ENCODE measurements around the gene PLEKHM3. TPM values are rescaled to one million over a fixed set of nuclear protein-coding genes. Genes with fewer than 3 reads are reported as not detected.

Gene PLEKHM3
- total and polyA plus RNA-seq, 2 of the 13 experiments (the other 11 are each of a cell fraction or from before 2014, with no cell fraction given) = 4.5 to 4.7 TPM

DNA sequence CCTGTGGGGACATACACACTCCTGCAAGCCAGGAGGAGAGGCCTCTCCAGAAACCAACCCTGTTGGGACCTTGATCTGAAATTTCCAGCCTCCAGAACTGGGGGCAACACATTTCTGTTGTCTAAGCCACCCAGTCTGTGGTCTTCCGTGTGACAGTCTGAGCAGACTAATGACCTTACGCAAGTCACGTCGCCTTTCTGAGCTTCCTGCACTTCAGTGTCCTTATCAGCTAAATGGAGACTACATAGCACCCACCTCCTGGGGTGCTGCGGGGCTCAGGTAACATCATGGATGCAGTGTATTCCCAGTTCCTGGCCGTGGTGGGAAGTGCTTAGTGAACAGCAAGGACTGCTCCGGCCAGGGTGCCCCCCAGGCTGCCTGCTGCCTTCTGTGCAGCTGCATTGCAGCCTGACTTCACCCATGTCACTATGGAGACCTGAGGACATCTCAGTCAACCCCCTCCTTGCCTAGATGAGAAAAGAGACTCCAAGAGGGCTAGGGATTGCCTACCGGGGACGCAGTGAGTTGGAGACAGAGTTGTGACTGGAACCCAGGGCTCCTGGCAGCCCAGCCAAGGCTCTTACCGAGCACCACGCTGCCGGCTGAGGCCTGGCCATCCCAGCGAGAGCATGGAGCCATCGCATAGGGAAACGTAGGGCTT, 194.4 kb downstream of the PLEKHM3 start (continued):
- TF ChIP-seq, protein P1, sequence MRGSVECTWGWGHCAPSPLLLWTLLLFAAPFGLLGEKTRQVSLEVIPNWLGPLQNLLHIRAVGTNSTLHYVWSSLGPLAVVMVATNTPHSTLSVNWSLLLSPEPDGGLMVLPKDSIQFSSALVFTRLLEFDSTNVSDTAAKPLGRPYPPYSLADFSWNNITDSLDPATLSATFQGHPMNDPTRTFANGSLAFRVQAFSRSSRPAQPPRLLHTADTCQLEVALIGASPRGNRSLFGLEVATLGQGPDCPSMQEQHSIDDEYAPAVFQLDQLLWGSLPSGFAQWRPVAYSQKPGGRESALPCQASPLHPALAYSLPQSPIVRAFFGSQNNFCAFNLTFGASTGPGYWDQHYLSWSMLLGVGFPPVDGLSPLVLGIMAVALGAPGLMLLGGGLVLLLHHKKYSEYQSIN (CRISPR knock-in tag; IDR thresholded peaks at IDR 0.05; ENCODE audit: borderline replicate concordance) = no peak
- TF ChIP-seq, protein P2, sequence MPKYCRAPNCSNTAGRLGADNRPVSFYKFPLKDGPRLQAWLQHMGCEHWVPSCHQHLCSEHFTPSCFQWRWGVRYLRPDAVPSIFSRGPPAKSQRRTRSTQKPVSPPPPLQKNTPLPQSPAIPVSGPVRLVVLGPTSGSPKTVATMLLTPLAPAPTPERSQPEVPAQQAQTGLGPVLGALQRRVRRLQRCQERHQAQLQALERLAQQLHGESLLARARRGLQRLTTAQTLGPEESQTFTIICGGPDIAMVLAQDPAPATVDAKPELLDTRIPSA (CRISPR knock-in tag; IDR thresholded peaks at IDR 0.05; ENCODE audit: borderline replicate concordance) = no peak
- TF ChIP-seq KMT2A (CRISPR knock-in tag; IDR thresholded peaks at IDR 0.05) (no peak), HDAC1 (CRISPR knock-in tag; IDR thresholded peaks at IDR 0.05) (no peak), JUND (CRISPR knock-in tag; IDR thresholded peaks at IDR 0.05) (no peak), CEBPB (IDR thresholded peaks at IDR 0.05; ENCODE audit: borderline replicate concordance, low read depth, low read length) (peak; percentile 66; the same call in 1 of the 2 replicates), RXRB (CRISPR knock-in tag; IDR thresholded peaks at IDR 0.05; ENCODE audit: borderline replicate concordance) (peak; percentile 39; the same call in 1 of the 2 replicates), ZNF432 (CRISPR knock-in tag; IDR thresholded peaks at IDR 0.05; ENCODE audit: borderline replicate concordance) (no peak), NFYC (CRISPR knock-in tag; IDR thresholded peaks at IDR 0.05) (no peak), SETDB1 (CRISPR knock-in tag; IDR thresholded peaks at IDR 0.05; ENCODE audit: borderline replicate concordance) (no peak), CEBPG (CRISPR knock-in tag; IDR thresholded peaks at IDR 0.05) (peak; percentile 79), NBN (conservative IDR thresholded peaks at IDR 0.05) (no peak), ZNF235 (CRISPR knock-in tag; IDR thresholded peaks at IDR 0.05; ENCODE audit: borderline replicate concordance) (no peak), NFIC (IDR thresholded peaks at IDR 0.05; ENCODE audit: low read length) (no peak), NAIF1 (CRISPR knock-in tag; IDR thresholded peaks at IDR 0.05; ENCODE audit: borderline replicate concordance) (peak; percentile 48; the same call in 1 of the 2 replicates), SIX4 (CRISPR knock-in tag; IDR thresholded peaks at IDR 0.05) (no peak), NR2F6 (IDR thresholded peaks at IDR 0.05) (no peak), NR2F6 (CRISPR knock-in tag; IDR thresholded peaks at IDR 0.05) (no peak), FOXO1 (CRISPR knock-in tag; IDR thresholded peaks at IDR 0.05) (no peak; the same call in 1 of the 2 replicates), ZNF34 (CRISPR knock-in tag; IDR thresholded peaks at IDR 0.05; ENCODE audit: borderline replicate concordance) (no peak), GTF2F1 (IDR thresholded peaks at IDR 0.05; ENCODE audit: low read length) (no peak), ZNF460 (CRISPR knock-in tag; IDR thresholded peaks at IDR 0.05; ENCODE audit: borderline replicate concordance) (no peak), ZNF17 (CRISPR knock-in tag; IDR thresholded peaks at IDR 0.05) (no peak)
- TF ChIP-seq, protein P3, sequence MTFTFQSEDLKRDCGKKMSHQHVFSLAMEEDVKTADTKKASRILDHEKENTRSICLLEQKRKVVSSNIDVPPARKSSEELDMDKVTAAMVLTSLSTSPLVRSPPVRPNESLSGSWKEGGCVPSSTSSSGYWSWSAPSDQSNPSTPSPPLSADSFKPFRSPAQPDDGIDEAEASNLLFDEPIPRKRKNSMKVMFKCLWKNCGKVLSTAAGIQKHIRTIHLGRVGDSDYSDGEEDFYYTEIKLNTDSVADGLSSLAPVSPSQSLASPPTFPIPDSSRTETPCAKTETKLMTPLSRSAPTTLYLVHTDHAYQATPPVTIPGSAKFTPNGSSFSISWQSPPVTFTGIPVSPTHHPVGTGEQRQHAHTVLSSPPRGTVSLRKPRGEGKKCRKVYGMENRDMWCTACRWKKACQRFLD (CRISPR knock-in tag; IDR thresholded peaks at IDR 0.05; ENCODE audit: borderline replicate concordance) = no peak
- TF ChIP-seq, protein P4, sequence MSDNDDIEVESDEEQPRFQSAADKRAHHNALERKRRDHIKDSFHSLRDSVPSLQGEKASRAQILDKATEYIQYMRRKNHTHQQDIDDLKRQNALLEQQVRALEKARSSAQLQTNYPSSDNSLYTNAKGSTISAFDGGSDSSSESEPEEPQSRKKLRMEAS (IDR thresholded peaks at IDR 0.05) = 0 out of 2 replicates have a peak, but pooled peaks have one; percentile 16
- TF ChIP-seq, protein P5, sequence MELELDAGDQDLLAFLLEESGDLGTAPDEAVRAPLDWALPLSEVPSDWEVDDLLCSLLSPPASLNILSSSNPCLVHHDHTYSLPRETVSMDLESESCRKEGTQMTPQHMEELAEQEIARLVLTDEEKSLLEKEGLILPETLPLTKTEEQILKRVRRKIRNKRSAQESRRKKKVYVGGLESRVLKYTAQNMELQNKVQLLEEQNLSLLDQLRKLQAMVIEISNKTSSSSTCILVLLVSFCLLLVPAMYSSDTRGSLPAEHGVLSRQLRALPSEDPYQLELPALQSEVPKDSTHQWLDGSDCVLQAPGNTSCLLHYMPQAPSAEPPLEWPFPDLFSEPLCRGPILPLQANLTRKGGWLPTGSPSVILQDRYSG (CRISPR knock-in tag; IDR thresholded peaks at IDR 0.05) = no peak
- TF ChIP-seq, protein P6, sequence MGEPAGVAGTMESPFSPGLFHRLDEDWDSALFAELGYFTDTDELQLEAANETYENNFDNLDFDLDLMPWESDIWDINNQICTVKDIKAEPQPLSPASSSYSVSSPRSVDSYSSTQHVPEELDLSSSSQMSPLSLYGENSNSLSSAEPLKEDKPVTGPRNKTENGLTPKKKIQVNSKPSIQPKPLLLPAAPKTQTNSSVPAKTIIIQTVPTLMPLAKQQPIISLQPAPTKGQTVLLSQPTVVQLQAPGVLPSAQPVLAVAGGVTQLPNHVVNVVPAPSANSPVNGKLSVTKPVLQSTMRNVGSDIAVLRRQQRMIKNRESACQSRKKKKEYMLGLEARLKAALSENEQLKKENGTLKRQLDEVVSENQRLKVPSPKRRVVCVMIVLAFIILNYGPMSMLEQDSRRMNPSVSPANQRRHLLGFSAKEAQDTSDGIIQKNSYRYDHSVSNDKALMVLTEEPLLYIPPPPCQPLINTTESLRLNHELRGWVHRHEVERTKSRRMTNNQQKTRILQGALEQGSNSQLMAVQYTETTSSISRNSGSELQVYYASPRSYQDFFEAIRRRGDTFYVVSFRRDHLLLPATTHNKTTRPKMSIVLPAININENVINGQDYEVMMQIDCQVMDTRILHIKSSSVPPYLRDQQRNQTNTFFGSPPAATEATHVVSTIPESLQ (CRISPR knock-in tag; conservative IDR thresholded peaks at IDR 0.05) = no peak

All from HepG2 (cell line).